NCI-H187 (cell line): ENCODE results near the gene PRKCG.
"Not testable (repeated sequence)": the region's sequence is repeated elsewhere in the genome, so short reads cannot be mapped to it uniquely, and the experiment has no call there.

Experiments
- DNase-seq, 2 experiments: peaks; one replicate each; lab custom pipeline; 2025; lab: John Stamatoyannopoulos, UW

Gene PRKCG

GRCh38 chr19:53881482-53882390 lies at the start of gene PRKCG:
PRKCG (plus strand) TSS chr19:53882197; CDS start chr19:53882495, 298 bp downstream.
- DNase-seq: no peak

GRCh38 chr19:53832861-53833260 lies 49.1 kb upstream of the PRKCG start:
- not testable (repeated sequence) for DNase-seq

- DNase-seq: not testable (repeated sequence)
These were observed 43.6 kb upstream of the PRKCG start for GRCh38 chr19:53838446-53838845.

GRCh38 chr19:53840241-53840640 lies 41.8 kb upstream of the PRKCG start:
- not testable (repeated sequence) for DNase-seq

- DNase-seq: not testable (repeated sequence)
These were observed 41.1 kb upstream of the PRKCG start for GRCh38 chr19:53840914-53841313.

GRCh38 chr19:53844849-53845246 lies 37.1 kb upstream of the PRKCG start:
- no peak for DNase-seq

GRCh38 chr19:53847555-53847954 lies 34.4 kb upstream of the PRKCG start:
- DNase-seq: no peak

GRCh38 chr19:53849237-53849676 lies 32.7 kb upstream of the PRKCG start:
- no peak for DNase-seq

GRCh38 chr19:53853707-53854106 lies 28.3 kb upstream of the PRKCG start:
- DNase-seq: no peak

GRCh38 chr19:53864308-53864836 lies 17.6 kb upstream of the PRKCG start:
- no peak for DNase-seq

GRCh38 chr19:53865523-53865917 lies 16.5 kb upstream of the PRKCG start:
- no peak for DNase-seq

- no peak for DNase-seq
These were observed 15.8 kb upstream of the PRKCG start for GRCh38 chr19:53865918-53866864.

- no peak for DNase-seq
These were observed 15.2 kb upstream of the PRKCG start for GRCh38 chr19:53866865-53867224.

GRCh38 chr19:53867225-53868090 lies 14.5 kb upstream of the PRKCG start, which contains the start of gene MYADM:
MYADM (plus strand) TSS chr19:53867883; CDS start chr19:53873530, 5,647 bp downstream.
- DNase-seq: no peak

GRCh38 chr19:53868091-53868891 lies 13.7 kb upstream of the PRKCG start:
- DNase-seq: no peak

- no peak for DNase-seq
These were observed 12.8 kb upstream of the PRKCG start for GRCh38 chr19:53868892-53869804.

GRCh38 chr19:53869805-53870484 lies 12.1 kb upstream of the PRKCG start:
- DNase-seq: not testable (repeated sequence)

- no peak for DNase-seq
These were observed 11.5 kb upstream of the PRKCG start for GRCh38 chr19:53870485-53870844.

GRCh38 chr19:53871454-53871853 lies 10.5 kb upstream of the PRKCG start:
- no peak for DNase-seq
